Cardiac muscle cell (in vitro differentiated cells and primary cell): ENCODE data around the gene MTUS2. TPM values are rescaled to one million over a fixed set of nuclear protein-coding genes. Genes with fewer than 3 reads are reported as not detected.

Source experiments
- DNase-seq, 2 donors: peaks; one replicate each; pipeline versions ENCODE4 v3.0.0 to v3.0.0-alpha.2; 2010 to 2017; ENCODE audit warnings: low read depth in 1 of 2, low spot score in 1 of 2
- H3K27ac ChIP-seq: fragments of 200-600 bp; sonication (generic); 2 replicates; pipeline ENCODE4 v1.5.1; 2016
- H3K27me3 ChIP-seq: fragments of 200-600 bp; sonication (generic); 2 replicates; pipeline ENCODE4 v1.6.0; 2016; ENCODE audit warnings: control low read depth
- H3K36me3 ChIP-seq: fragments of 200-600 bp; sonication (generic); 2 replicates; pipeline ENCODE4 v1.5.1; 2016; ENCODE audit warnings: control low read depth
- H3K4me1 ChIP-seq: fragments of 200-600 bp; sonication (generic); 2 replicates; pipeline ENCODE4 v1.8.1; 2017; ENCODE audit warnings: low read depth, mild to moderate bottlenecking, mixed run types
- H3K4me3 ChIP-seq: fragments of 200-600 bp; sonication (generic); 2 replicates; pipeline ENCODE4 v1.5.1; 2016; ENCODE audit warnings: mild to moderate bottlenecking
- H3K9me3 ChIP-seq: fragments of 200-600 bp; sonication (generic); 2 replicates; pipeline ENCODE4 v1.5.1; 2017; ENCODE audit warnings: low read depth, mild to moderate bottlenecking, control low read depth
- CTCF ChIP-seq: IDR thresholded peaks from 2 replicates; pipeline ENCODE4 v1.5.1; 2012; ENCODE audit warnings: low read depth, mild to moderate bottlenecking, low read length
- polyA plus RNA-seq: library from polyadenylated mRNA; unstranded; fragments of >200 nt; fragmentation: Nextera tagmentation; extraction: Ambion mirVana; gene quantifications from 2 replicates; pipeline ENCODE4 v1.2.1, GENCODE V29; 2016
- total RNA-seq: library from RNA; depleted of rRNA; stranded (reverse); fragments of >200 nt; gene quantifications from 2 replicates; pipeline ENCODE4 v1.2.3, GENCODE V29; 2016

MTUS2 gene
- total and polyA plus RNA-seq, 2 experiments from 2014 or later = 31.6 to 96.9 TPM

GRCh38 chr13:28955264-28955966, 135.3 kb downstream of the MTUS2 start:
- no peaks in the 10 kb centered on the region for H3K27me3 ChIP-seq
- H3K4me3 ChIP-seq = no peak overlapping the region
- TF ChIP-seq CTCF = no peak
- peak overlapping the region; percentile 77 for H3K27ac ChIP-seq
- H3K36me3 ChIP-seq = no peaks in the 10 kb centered on the region
- peak in 1 of 2 donors; percentile 62 for DNase-seq
- peaks cover 20% of the 10 kb centered on the region for H3K4me1 ChIP-seq
- H3K9me3 ChIP-seq = no peaks in the 10 kb centered on the region

GRCh38 chr13:28958018-28958417, 137.9 kb downstream of the MTUS2 start:
- Histone ChIP-seq H3K27me3 (no peaks in the 10 kb centered on the region), H3K36me3 (no peaks in the 10 kb centered on the region), H3K27ac (no peak overlapping the region), H3K4me3 (no peak overlapping the region), H3K9me3 (no peaks in the 10 kb centered on the region), H3K4me1 (peaks cover 20% of the 10 kb centered on the region)
- no peak for TF ChIP-seq CTCF
- no peak for DNase-seq

GRCh38 chr13:28958441-28958840, 138.3 kb downstream of the MTUS2 start:
- H3K4me1 ChIP-seq = peaks cover 20% of the 10 kb centered on the region
- H3K4me3 ChIP-seq = no peak overlapping the region
- TF ChIP-seq CTCF = no peak
- no peaks in the 10 kb centered on the region for H3K27me3 ChIP-seq
- no peak for DNase-seq
- H3K36me3 ChIP-seq = no peaks in the 10 kb centered on the region
- no peak overlapping the region for H3K27ac ChIP-seq
- no peaks in the 10 kb centered on the region for H3K9me3 ChIP-seq

- no peak overlapping the region for H3K27ac ChIP-seq
- no peak for TF ChIP-seq CTCF
- H3K27me3 ChIP-seq = no peaks in the 10 kb centered on the region
- no peaks in the 10 kb centered on the region for H3K4me1 ChIP-seq
- H3K9me3 ChIP-seq = no peaks in the 10 kb centered on the region
- H3K36me3 ChIP-seq = no peaks in the 10 kb centered on the region
- DNase-seq = no peak
- no peak overlapping the region for H3K4me3 ChIP-seq
Measured at GRCh38 chr13:28964052-28964451, 143.9 kb downstream of the MTUS2 start.

GRCh38 chr13:28964803-28965202, 144.7 kb downstream of the MTUS2 start:
- no peak for TF ChIP-seq CTCF
- Histone ChIP-seq H3K27ac (no peak overlapping the region), H3K36me3 (no peaks in the 10 kb centered on the region), H3K27me3 (no peaks in the 10 kb centered on the region), H3K4me3 (no peak overlapping the region), H3K4me1 (no peaks in the 10 kb centered on the region), H3K9me3 (no peaks in the 10 kb centered on the region)
- no peak for DNase-seq
